Measurements from ENCODE around the gene TMEM63C.

TMEM63C gene

DNA sequence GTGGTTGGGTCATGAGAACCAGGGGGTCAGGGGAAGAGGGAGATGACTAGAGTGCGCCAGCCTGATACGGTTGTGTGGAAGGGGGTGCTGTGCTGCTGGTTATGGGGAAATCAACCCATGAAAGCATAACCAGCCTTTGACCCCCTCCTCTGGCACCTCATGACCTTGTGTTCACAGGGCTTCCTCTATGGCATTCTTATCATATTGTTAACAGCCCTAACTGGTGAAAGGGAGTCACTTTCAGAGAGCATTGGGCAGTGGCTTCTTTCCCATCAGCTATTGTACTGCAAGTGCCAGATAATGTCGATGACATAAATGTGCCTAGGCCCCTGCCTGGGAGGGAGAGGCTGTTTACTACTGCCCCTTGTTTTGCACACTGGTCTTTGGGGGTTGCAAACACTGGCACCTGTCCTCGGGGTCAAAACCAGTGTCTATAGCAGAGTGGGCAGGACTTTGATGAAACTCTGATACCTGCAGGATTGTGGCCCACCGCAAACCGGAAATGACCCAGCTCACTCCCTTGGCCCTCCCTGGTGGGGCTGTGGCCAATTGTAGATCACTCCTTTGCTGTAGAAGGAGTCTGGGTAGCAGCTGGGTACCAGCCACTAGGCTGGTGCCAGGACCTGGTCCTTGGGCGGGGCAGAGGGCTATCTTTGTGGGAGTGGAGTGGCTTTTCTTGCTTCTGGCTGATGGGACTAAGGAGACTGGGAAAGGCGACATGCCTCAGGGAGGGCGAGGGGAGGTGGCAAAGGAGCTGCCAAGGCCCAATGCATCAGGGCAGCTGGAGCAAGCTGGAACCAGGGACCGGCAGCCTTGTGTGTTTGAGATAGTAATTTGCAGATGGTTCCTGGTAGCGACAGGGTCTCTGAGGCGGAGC, 634 bp upstream of the TMEM63C start:
- H3K27ac Mint-ChIP-seq: no peak overlapping the region
- H3K27me3 Mint-ChIP-seq: peaks cover 21% of the 10 kb centered on the region
- peak overlapping the region; percentile 73 for H3K4me3 Mint-ChIP-seq
- H3K4me1 Mint-ChIP-seq: peaks cover 8% of the 10 kb centered on the region
- H3K36me3 Mint-ChIP-seq: no peaks in the 10 kb centered on the region
- H3K9me3 Mint-ChIP-seq: no peaks in the 10 kb centered on the region

DNA sequence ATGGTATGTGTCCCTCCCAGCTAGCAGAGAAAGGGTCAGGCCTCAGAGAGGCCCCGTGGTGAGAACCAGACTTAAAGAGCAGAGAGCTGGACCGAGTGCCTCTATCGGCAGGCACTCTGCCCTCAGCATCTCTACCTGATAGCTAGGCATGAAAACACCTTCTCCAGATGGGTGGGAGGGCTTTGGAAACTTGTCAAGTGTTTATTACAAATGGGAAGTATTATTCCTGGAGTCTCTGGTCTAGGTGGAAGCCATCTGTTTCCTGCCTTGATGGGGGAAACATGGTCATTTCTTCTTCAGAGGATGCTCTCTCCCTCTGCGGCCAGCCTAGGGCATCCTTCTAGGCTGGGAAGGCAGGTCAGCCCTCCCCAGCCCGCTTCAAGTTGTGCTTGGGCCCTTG, 2.3 kb downstream of the TMEM63C start:
- peaks cover 8% of the 10 kb centered on the region for H3K4me1 Mint-ChIP-seq
- no peak overlapping the region for H3K27ac Mint-ChIP-seq
- no peaks in the 10 kb centered on the region for H3K9me3 Mint-ChIP-seq
- H3K4me3 Mint-ChIP-seq: no peak overlapping the region
- no peaks in the 10 kb centered on the region for H3K36me3 Mint-ChIP-seq
- H3K27me3 Mint-ChIP-seq: peaks cover 25% of the 10 kb centered on the region

DNA sequence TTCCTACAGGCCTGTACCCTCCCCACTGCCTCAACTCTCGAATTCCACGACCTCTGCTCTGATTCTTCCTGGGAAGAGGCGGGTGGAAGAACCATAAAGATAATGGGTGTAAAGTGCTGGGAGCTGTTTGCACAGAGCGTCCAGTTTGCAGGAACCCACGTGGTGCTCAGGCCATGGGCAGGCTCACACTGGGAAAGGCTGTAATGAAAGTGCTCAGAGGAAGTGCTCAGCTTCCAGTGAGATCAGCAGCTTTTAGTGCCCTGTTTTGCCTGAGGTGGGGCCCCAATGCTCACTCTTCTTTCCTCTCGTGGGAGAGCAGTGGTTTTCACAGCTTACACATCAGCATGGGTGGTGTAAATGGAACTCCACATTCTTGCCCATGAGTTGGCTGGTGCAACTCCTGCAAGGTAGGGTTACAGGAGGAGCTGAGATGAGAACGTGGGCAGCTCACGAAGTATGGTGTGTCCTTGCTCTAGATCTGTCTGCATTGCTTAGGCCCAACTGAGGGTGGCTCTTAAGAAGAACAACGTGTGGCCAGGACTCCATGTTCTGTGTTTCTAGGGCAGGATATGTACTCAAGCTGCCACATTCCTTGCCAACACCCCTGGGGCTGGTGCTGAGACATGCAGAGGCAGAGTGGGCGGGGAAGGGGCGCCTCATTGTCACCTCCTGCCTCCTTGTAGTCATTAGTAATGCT, 2.9 kb downstream of the TMEM63C start:
- peaks cover 8% of the 10 kb centered on the region for H3K4me1 Mint-ChIP-seq
- no peak overlapping the region for H3K4me3 Mint-ChIP-seq
- H3K36me3 Mint-ChIP-seq: no peaks in the 10 kb centered on the region
- no peak overlapping the region for H3K27ac Mint-ChIP-seq
- H3K9me3 Mint-ChIP-seq: no peaks in the 10 kb centered on the region
- peaks cover 25% of the 10 kb centered on the region for H3K27me3 Mint-ChIP-seq

DNA sequence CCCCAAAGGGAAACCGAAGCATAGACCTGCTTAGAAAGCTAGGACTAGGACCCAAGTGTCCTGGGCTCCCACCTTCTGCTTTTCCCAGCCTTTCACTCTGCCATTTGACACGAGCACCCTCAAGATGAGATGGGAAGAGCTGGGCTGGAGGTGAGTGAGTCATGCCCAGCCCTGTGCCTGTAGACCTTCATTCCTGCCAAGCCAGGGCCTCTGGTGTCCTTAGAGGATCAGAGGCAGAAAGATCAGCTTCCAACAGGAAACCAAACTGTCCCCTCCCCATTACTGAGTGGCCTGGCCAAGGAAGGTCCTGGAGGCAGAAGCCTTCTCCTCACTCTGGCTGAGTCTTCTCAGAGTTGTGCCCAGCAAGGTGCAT, 3.5 kb downstream of the TMEM63C start:
- peaks cover 8% of the 10 kb centered on the region for H3K4me1 Mint-ChIP-seq
- H3K9me3 Mint-ChIP-seq: no peaks in the 10 kb centered on the region
- H3K27me3 Mint-ChIP-seq: peaks cover 22% of the 10 kb centered on the region
- H3K4me3 Mint-ChIP-seq: no peak overlapping the region
- no peaks in the 10 kb centered on the region for H3K36me3 Mint-ChIP-seq
- H3K27ac Mint-ChIP-seq: no peak overlapping the region

DNA sequence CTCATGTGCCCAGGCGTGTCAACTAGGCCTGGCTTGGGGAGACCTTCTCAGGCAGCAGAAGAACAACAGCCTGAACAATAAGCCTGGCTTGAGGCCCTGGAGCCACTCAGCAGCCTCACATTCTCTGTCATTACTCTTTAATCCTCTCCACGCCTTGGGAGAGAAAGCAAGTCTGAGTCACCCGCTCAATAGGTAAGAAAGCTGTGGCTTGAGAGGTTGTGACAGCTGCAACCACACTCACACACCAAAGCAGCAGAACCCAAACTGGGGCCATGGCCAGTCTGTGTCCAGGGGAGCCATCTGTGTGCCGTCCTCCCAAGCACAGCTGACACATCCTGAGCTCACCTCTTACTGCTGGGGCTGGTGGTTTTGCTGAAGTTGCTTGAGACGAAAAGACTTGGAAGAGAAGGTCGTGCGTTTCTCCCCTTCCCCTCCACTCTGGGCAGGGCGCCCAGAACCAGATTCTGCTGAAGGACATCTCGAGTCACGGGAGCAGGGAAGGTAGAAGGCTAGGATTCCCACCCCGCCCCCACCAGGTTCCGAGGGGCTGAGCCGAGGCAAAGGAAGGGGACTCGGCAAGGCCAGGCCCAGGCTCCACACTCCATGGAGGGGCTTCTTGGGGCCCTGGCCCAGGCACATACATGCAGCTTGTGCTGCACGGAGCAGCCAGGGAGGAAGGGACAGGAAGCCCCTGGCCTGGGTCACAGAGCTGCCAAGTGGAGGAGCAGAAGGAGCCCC, 5.5 kb downstream of the TMEM63C start:
- Mint-ChIP-seq H3K36me3 (no peaks in the 10 kb centered on the region), H3K27ac (no peak overlapping the region), H3K4me3 (no peak overlapping the region), H3K27me3 (peaks cover 18% of the 10 kb centered on the region), H3K9me3 (no peaks in the 10 kb centered on the region), H3K4me1 (peaks cover 8% of the 10 kb centered on the region)

DNA sequence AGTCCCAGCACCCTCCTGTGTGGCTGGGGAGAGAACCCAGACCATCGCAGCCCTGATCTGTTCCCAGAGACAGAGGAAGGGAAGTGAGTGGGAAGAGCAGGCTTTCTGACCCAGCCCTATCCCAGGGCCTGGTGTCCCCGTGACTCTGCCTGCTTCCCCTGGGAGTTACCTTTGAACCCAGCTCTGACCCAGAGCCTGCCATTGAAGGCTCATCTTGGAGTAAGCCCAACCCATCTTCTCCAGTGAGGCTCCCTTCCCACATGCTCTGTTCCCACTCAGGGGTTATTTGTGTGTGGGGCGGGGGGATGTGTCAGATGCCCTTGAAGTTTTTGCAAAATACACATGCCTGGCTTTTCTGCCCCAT, 6.0 kb downstream of the TMEM63C start:
- Mint-ChIP-seq H3K36me3 (no peaks in the 10 kb centered on the region), H3K27me3 (peaks cover 16% of the 10 kb centered on the region), H3K9me3 (no peaks in the 10 kb centered on the region), H3K27ac (no peak overlapping the region), H3K4me3 (no peak overlapping the region), H3K4me1 (peaks cover 3% of the 10 kb centered on the region)

DNA sequence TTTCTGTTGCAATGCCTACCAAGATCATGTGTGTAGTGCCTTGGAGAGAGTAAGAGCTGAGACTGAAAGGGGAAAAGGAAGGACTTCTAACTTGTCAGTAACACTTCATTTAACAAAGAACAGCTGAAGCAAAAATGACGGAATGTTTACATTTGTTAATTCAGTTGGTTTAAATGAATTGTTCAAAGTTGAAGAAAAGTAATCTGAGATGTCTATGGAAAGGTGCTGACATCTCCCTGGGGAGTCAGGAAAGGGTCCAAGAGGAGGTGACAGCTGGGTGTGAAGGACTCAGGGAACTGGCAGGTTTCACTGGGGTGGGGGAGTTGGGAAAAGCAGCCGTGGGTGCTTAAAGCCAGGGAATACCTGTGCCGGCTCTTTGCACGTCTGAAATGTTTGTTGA, 7.9 kb downstream of the TMEM63C start:
- no peak overlapping the region for H3K27ac Mint-ChIP-seq
- H3K9me3 Mint-ChIP-seq: no peaks in the 10 kb centered on the region
- H3K27me3 Mint-ChIP-seq: peaks cover 11% of the 10 kb centered on the region
- H3K4me1 Mint-ChIP-seq: no peaks in the 10 kb centered on the region
- H3K4me3 Mint-ChIP-seq: no peak overlapping the region
- H3K36me3 Mint-ChIP-seq: no peaks in the 10 kb centered on the region

DNA sequence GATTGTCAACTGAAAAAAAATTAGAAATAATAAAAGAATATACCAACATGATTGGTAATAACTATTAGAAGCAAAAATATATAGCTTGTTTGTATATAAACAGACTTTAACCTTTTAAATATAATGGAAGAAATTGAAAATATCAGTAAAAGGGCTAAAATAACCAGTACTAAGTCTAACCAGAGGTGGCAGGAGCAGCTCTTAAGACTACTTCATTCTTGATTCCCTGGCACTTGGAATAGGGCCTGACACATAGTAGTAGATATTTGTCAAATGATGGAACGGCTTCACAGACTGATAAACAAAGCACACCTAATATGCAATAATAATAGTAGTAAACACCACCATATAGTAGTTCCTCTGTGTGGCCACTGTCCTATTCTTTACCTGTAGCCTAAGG, 9.4 kb downstream of the TMEM63C start:
- H3K36me3 Mint-ChIP-seq: no peaks in the 10 kb centered on the region
- H3K27ac Mint-ChIP-seq: no peak overlapping the region
- no peaks in the 10 kb centered on the region for H3K4me1 Mint-ChIP-seq
- no peak overlapping the region for H3K4me3 Mint-ChIP-seq
- H3K9me3 Mint-ChIP-seq: no peaks in the 10 kb centered on the region
- H3K27me3 Mint-ChIP-seq: peaks cover 9% of the 10 kb centered on the region

DNA sequence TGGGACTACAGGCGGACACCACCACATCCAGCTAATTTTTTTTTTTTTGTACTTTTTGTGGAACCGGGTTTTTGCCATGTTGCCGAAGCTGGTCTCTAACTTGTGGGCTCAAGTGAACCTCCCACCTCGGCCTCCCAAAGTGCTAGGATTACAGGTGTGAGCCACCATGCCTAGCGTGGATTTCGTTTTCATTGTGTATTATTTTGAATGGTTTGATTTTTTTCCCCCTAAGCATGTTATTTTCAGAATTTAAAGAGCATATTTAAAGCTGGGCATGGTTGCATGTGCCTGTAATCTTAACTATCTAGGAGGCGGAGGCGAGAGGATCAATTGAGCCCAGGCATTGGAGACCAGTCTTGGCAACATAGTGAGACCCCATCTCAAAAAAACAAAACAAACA, 13.1 kb downstream of the TMEM63C start:
- Mint-ChIP-seq H3K4me3 (no peak overlapping the region), H3K27ac (no peak overlapping the region), H3K9me3 (no peaks in the 10 kb centered on the region), H3K36me3 (no peaks in the 10 kb centered on the region), H3K27me3 (no peaks in the 10 kb centered on the region), H3K4me1 (no peaks in the 10 kb centered on the region)

DNA sequence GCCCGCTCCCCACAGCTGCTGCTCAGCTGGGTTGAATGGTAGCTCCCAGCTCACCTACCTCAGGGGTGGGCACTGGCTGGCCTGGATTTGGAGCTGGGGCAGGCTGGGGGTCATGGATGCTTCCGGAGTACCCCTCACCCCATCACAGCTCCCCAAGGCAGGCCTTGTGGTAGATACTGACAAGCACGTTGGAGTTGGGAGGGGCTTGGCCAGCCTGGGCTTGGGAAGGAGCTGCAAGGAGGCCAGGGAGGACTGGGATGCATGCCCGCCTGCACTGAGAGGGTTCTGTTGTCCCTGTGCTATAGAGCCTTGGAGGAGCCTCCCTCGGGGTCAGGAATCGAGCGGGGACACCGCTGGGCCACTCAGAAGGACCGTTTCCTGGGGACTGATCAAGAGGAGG, 14.2 kb downstream of the TMEM63C start:
- H3K36me3 Mint-ChIP-seq: no peaks in the 10 kb centered on the region
- no peaks in the 10 kb centered on the region for H3K4me1 Mint-ChIP-seq
- H3K27me3 Mint-ChIP-seq: peaks cover 4% of the 10 kb centered on the region
- no peak overlapping the region for H3K4me3 Mint-ChIP-seq
- H3K9me3 Mint-ChIP-seq: no peaks in the 10 kb centered on the region
- no peak overlapping the region for H3K27ac Mint-ChIP-seq

DNA sequence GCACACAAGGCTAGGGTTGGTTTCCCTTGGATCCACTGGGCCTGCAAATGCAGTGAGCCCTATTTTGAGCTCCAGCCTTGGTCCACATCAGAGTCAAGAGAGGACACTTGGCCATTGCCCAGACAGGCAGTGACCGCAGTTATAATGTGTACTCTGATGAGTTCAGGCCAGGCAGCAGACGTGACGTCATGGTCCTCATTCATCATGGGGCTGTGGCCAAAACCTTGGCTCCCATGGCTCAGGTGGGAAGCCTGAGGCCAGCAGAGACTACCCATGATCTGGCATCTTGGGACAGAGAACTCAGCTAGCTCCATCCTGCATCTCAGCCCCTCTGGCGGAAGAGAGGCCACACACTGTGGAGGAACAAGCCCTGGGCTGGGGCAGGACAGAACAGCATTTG, 16.4 kb downstream of the TMEM63C start:
- no peak overlapping the region for H3K27ac Mint-ChIP-seq
- H3K9me3 Mint-ChIP-seq: no peaks in the 10 kb centered on the region
- no peaks in the 10 kb centered on the region for H3K4me1 Mint-ChIP-seq
- no peaks in the 10 kb centered on the region for H3K36me3 Mint-ChIP-seq
- H3K27me3 Mint-ChIP-seq: peaks cover 4% of the 10 kb centered on the region
- H3K4me3 Mint-ChIP-seq: no peak overlapping the region

DNA sequence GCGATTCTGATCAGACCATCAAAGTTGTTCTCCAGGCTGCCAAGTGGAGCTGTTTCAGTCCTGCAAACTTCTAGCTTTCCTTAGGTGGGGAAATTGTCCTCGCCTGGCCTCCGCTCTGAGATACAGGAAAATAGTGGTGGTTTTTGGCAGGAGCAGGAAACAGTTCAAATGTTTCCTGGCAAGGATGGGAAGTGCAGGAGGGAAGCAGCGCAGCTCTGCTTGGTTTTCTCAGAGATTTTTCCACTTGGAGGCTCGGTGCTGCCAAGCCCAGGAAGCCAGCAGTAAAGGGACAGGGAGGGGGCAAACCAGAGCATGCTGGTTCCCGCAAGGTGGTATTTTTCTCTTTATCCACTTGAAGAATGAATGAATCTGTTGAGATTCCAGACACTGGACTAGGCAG, 17.0 kb downstream of the TMEM63C start:
- no peaks in the 10 kb centered on the region for H3K4me1 Mint-ChIP-seq
- peaks cover 4% of the 10 kb centered on the region for H3K27me3 Mint-ChIP-seq
- no peaks in the 10 kb centered on the region for H3K36me3 Mint-ChIP-seq
- no peak overlapping the region for H3K27ac Mint-ChIP-seq
- H3K4me3 Mint-ChIP-seq: no peak overlapping the region
- H3K9me3 Mint-ChIP-seq: no peaks in the 10 kb centered on the region

DNA sequence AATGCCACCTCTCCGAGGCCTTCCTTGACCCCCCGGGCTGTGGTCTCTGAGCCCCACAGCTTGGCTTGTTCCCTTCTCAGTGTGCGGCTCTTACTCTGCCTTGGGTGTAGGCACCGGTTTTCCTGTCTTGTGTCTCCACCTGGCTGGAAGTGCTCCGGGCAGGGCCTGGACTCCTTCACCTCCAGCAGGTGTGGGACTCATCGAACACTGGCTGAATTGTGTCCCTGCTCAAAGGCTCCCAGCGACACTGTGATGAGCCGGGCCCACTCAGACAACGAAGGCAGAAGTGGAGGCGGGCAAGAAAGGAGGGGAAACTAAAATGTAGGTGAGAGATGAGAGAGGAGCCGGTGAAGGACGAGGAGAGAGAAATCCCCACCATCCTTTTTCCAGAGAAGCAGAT, 18.0 kb downstream of the TMEM63C start:
- H3K4me1 Mint-ChIP-seq: no peaks in the 10 kb centered on the region

DNA sequence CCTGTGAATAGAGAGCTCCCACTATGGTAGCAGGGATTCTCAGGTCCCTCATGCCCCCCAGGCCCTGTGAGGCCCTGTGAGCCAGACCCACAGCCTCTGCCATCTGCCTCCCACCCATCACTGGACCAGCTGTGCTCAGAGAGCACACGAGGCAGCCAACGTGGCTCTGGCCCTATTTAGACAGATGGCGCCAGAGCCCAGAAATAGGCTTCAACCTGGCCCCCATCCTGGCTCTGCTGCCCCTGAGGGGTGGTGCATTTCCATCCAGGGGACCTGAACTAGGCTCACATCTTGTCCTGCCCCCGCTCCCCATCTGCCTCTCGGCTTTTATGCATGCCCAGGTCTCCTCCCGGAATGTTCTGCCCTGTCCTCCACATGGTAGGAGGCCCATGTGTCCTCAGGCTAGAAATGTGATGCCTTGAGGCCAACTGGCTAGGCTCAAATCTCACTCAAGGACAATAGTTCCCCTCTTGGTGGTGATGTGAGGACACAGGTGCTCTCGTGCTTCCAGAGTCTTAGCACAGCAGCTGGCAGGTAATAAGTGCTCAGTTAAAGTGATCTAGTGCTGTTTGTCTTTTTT, 18.9 kb downstream of the TMEM63C start:
- H3K9me3 Mint-ChIP-seq: no peaks in the 10 kb centered on the region
- peaks cover 4% of the 10 kb centered on the region for H3K27me3 Mint-ChIP-seq
- no peak overlapping the region for H3K27ac Mint-ChIP-seq
- H3K4me3 Mint-ChIP-seq: no peak overlapping the region
- no peaks in the 10 kb centered on the region for H3K4me1 Mint-ChIP-seq
- no peaks in the 10 kb centered on the region for H3K36me3 Mint-ChIP-seq

More for the DNA sequence above, 18.0 kb downstream of the TMEM63C start:
- no peak overlapping the region for H3K27ac Mint-ChIP-seq
- H3K36me3 Mint-ChIP-seq: no peaks in the 10 kb centered on the region
- H3K9me3 Mint-ChIP-seq: no peaks in the 10 kb centered on the region
- H3K4me3 Mint-ChIP-seq: no peak overlapping the region
- H3K27me3 Mint-ChIP-seq: peaks cover 4% of the 10 kb centered on the region

DNA sequence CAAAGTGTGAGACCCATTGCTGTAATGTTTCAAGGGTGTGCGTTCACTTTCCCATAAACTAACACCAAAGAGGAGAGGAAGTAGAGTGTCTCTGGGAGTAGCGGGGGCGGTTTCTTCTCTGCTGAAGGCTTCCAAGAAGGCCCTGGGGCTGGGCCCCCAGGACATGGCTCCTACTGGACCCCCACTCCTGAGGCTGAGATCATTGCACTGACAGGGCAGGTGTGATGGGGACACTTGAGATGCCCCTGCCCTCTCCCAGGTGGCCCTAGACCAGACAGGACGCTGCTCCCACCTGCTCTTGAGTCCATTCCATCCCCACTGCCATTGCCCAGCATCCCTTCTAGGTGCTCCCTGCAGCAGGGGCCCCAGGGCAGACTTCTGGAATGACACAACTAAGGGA, 20.1 kb downstream of the TMEM63C start:
- Mint-ChIP-seq H3K27ac (no peak overlapping the region), H3K4me3 (no peak overlapping the region)

More for the DNA sequence above, 20.1 kb downstream of the TMEM63C start:
- Mint-ChIP-seq H3K27me3 (peaks cover 4% of the 10 kb centered on the region), H3K4me1 (no peaks in the 10 kb centered on the region), H3K36me3 (no peaks in the 10 kb centered on the region), H3K9me3 (no peaks in the 10 kb centered on the region)
